NCI-H748 (cell line): ENCODE data around the gene EYA3.

ENCODE experiments used
- DNase-seq: peaks from one replicate; lab custom pipeline; 2025; ENCODE audit not compliant: unreplicated experiment; lab: John Stamatoyannopoulos, UW

The EYA3 gene

GRCh38 chr1:28071813-28072212 lies 16.6 kb downstream of the EYA3 start:
- no peak for DNase-seq

DNA sequence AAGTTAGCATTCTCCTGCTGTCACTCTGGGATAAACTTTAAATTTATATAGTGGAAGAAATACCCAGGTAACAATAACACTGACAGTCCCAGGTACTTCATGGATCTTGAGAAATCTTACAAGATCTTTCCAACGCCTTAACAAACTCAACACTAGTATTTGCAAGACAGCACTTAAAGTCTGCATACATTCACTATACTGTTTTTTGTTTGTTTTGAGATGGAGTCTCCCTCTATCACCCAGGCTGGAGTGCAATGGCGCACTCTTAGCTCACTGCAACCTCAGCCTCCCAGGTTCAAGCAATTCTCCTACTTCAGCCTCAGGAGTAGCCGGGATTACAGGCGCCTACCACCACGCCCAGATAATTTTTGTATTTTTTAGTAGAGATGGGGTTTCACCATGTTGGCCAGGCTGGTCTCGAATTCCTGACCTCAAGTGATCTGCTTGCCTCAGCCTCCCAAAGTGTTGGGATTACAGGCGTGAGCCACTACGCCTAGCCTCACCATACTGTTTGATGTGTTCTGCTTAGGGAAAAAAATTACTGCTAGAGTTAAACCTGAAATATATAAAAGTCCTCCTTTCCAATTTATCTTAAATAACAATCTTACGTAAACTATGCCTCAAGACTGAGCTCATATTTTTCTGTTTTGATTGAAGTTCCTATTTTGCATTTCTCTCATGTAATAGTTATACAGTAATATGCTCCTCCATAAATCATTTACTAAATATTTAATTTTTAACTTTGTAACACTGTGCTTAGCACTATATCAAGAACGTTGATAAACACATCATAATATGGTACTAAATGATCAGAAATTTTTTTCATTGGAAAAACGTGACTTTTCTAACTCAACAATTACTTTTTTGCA lies 17.5 kb downstream of the EYA3 start:
- DNase-seq, result no peak

DNA sequence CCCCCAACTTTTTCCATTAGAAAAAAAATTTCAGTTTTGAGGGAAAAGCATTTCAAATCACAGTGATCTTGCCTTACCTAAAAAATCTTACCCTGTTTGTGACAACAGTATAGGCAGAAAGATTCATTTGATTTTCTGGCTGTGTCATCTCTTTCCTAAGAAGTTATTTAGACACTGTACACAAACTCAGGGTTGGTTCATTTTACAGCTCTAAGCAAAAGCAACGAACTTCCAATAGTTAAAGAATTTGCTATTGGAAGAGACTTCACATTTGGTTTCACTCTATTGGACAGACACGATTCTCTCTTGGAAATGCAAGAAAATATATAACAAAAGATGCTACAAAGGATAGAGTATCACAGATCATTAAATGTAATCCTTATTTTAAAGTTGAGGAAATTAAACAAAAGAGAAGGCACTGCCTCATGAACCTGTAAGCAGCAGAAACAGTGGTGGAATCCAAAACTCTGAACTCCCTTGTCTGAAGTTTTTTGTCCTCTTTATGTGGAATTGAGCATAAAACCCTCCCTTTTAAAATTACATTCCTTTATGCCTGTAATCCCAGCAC lies 20.8 kb downstream of the EYA3 start:
- no peak for DNase-seq

DNA sequence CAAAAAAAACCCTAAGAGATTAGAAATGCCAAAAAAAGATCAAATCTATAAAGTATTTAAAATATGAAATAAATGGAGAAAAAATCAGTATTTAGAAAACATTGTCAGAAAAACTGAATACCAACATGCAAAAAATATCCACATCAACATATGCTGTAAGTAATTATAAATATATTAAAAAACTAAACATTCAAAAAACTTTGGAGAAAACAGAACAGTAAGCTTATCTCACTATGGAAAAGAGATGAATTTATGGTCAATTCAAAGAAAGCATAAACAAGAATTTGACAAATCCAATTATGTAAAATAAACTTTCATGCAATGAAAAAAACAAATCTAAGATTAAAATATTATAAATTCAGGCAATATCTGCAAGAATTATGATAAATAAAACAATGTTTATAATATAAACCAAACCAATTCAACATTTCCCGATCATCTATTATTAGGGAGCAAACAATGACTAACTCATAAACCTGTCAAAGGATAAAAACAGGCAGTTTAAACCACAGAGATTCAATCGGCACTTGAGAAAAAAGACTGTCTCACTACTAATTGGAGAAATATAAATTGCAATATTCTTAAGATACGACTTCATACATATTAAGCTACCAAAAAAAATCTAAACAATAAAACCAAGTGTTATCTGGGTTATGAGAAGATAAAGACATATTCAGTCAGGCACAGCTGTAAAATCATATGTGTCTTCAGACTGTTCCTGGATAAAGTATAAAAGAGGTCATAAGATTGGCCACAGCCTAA lies 21.8 kb downstream of the EYA3 start:
- no peak for DNase-seq

- DNase-seq, result no peak
These were observed 24.3 kb downstream of the EYA3 start for GRCh38 chr1:28064064-28064463.

- no peak for DNase-seq
These were observed 25.6 kb downstream of the EYA3 start for GRCh38 chr1:28062806-28063205.

DNA sequence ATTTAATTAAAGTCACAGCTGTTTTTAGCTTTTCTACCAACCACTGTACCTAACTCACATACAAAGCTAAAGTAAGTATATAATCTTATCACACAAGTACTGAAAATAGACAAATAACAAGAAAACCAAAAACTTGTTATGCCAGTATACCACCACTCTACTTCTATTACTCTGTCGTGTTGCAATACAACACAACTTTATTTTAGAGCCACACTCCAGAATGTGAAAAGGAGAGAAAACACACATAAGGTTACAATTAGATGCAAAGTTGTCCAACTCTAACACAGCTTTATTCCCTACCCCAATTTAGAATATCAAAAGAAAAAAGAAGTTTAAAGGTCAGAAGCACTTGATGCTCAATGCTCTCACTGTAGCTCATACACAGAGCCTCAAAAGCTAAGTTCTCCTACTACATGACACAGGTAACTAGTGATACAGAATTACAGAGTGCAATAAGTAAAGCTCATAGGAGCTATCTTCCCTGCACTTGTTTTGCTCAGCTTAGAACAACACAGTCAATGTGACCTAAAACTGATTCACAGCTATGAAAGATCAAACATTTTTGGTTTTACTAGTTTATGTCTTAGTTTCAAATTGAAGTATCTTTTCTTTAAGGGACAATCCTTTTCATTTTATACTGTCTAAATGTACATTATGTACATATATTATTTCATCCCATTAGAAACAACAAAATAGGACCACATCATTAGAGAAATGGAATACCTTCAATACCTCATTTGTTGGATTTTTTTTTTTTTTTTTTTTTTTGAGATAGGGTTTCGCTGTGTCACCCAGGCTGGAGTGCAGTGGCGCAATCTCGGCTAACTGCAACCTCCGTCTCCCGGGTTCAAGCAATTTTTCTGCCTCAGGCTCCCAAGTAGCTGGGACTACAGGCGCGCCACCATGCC lies 29.2 kb downstream of the EYA3 start:
- DNase-seq, result no peak

- no peak for DNase-seq
These were observed 30.2 kb downstream of the EYA3 start for GRCh38 chr1:28058168-28058567.

DNA sequence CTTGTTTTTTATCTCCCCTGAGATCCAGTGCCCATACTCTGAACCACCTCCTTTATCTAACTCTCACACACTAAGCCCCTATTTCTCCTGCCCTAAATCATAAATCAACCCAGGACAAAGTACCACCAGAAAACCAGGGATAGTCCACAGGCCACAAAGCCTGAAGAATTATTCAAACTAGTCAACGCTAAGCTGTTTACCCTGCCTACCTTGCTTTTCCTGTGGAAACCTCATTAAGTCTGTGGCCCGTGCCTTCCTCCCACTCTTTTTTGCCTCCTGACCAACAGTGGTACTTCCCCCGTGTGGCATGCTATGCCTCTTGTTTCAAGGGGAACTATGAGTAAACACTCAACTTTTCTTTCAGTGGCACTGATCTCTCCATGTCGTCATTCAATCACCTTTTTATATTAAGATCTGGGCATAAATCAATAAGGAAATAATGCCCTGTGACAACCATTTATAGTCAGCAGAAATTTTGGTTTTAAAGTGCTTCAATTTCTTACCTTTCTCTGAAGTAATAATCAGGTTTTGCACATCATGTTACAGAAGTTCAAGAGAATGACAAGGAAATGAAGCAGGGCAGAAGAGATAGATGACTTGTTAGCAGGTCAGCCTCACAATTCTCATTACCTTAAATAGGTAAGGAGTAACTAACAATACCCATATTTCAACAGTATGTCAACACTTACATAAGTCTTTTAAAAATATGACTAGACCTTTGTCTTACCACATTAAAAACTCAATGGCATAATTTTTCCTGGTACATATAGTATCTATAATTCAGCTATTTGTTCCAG lies 32.1 kb downstream of the EYA3 start:
- no peak for DNase-seq

GRCh38 chr1:28050776-28051175 lies 37.6 kb downstream of the EYA3 start:
- no peak for DNase-seq

DNA sequence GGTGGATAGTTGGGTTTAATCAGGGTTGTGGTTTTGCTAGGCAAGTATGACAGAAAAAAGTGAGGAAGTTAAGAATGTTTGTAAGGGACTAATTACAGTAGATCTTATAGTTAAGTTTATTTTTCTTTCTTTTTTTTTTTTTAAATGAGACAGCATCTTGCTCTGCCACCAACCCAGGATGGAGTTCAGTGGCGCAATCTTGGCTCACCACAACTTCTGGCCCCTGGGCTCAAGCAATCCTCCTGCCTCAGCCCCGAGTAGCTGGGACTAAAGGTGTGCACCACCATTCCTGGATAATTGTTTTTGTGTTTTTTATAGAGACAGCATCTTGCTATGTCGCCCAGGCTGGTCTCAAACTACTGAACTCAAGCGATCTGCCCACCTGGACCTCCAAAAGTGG lies 41.7 kb downstream of the EYA3 start:
- DNase-seq, result no peak

GRCh38 chr1:28045777-28046176 lies 42.6 kb downstream of the EYA3 start:
- no peak for DNase-seq

GRCh38 chr1:28044399-28044798 lies 44.0 kb downstream of the EYA3 start:
- no peak for DNase-seq

DNA sequence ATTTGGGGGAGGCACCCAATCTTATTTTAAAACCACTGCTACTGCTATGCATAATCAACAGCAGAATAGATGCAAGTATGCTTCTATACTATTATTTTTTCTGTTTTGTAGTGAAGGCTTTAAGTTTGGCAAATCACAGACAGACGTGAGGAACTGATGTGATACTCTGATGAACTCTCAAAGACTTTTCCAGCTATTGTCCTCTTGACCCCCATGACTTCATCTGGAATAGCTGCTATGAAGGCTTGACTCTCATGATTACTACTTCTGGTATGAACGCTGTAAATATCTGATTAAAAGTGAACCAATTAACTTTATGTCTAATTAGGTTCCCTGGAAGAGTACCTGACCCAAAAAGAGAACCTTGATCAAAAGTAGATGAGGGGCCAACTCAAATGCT lies 49.1 kb downstream of the EYA3 start:
- DNase-seq, result no peak

- DNase-seq, result no peak
These were observed 50.5 kb downstream of the EYA3 start for GRCh38 chr1:28037946-28038345.

GRCh38 chr1:28037206-28037605 lies 51.2 kb downstream of the EYA3 start:
- DNase-seq, result no peak

GRCh38 chr1:28036431-28036830 lies 52.0 kb downstream of the EYA3 start:
- no peak for DNase-seq

GRCh38 chr1:28035420-28035819 lies 53.0 kb downstream of the EYA3 start:
- DNase-seq, result no peak

DNA sequence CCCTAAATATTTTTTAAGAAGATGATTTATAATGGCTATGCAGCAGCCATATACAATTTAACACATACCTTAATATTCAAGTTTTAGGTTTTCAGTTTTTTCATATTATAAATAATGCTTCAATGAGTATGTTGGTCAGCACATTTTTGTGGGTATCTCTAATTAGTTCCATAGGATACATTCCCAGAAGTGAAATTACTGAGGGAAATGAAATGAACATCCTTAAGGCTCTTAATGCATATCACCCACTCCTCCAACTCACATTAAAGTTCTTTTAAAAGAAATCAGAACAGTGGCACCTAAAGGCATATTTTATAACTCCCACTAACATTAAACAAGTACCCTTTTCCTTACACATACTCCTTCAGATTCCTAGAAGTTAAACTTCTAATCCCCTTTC lies 56.1 kb downstream of the EYA3 start:
- DNase-seq, result no peak

GRCh38 chr1:28031173-28031572 lies 57.2 kb downstream of the EYA3 start:
- DNase-seq, result no peak
